ENCODE results near the gene ABR.
"Not testable (repeated sequence)": the region's sequence is repeated elsewhere in the genome, so short reads cannot be mapped to it uniquely, and the experiment has no call there.

ABR gene

DNA sequence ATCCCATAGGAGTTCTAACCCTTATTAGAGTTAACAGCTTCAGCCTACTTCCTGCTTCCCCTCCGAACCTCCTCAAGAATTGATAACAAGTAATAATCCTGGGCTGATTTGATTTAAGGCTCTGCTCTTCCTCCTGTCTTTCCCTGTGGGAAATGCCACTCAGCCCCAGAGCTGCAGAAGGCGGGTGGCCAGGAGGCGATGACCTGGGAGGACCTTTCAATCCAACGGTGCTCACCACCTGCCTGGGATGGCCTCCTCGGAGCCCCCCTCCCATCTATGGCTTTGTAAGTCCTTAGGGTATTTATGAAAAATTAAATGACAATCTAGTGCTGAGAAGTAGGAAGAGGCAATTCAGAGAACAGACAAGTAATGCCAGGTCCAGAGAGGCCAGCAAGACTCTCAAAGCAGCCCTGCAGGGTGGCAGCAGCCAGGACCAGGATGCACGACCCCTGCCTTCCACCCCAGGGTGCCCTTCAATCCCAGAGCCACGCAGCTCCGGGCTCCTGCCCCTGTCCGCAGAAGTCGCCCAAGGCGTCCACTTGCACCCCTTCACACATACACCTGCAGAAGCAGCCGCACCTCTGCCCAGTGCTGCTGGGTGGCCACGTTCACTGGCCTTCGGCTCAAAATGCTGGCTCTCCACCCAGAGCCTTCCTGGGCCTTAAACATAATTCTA lies 34.3 kb downstream of the ABR start:
- no peak for DNase-seq

DNA sequence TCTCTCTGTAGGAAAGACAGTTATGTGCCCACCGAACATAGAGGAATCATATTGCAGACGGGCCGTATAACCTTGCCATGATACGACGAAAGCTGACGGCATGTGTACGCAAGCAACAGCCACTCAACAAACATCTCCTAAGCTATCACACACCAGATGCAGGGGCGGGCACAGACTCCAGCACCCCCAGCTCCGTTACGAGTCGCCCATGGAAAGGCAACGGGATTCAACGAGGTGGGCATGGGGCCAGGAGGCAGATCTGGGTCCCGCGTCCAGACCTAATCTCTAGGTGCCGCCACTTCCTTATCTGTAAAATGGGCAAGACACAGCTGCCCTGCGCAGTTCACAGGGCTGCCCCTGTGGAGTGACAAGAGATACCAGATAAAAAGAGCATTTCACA lies 35.6 kb downstream of the ABR start:
- DNase-seq: no peak

DNA sequence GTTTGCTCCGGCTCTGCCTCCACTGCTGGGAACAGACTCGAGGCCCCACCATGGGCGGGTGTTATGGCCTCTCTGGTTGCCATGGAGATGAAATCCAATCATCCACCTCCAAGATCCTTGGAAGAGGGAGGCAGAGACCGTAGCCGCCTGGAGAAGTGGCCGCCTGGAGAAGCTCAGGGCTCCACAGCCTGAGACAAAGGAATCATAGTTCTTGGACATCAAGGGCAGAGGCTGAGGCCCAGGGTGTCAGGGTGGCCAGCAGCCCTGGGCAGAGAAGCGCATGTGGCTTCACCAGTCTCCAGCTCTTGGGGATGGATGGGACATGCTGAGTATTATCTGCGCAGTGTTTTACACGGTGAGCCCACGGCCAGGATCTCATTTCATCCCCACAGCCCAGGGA lies 36.2 kb downstream of the ABR start:
- no peak for DNase-seq

DNA sequence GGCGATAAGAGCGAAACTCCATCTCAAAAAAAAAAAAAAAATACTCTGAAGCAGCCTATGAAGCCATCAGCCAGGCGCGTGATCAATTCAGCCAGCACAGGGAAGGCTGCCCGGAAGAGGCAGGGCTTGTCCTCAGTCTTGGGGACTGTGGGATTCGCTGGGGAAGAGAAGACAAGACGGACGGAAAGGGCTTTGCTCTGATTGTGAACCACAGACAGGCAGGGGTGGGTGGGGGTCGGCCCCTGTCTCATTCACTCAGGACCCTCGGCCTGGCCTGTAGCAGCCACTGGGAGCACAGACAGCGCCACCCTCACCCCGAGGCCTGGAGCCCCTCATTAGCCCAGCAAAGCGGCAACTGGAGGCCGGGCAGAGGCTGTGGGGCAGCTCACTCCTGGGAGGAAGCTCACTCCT lies 37.2 kb downstream of the ABR start:
- DNase-seq: no peak

DNA sequence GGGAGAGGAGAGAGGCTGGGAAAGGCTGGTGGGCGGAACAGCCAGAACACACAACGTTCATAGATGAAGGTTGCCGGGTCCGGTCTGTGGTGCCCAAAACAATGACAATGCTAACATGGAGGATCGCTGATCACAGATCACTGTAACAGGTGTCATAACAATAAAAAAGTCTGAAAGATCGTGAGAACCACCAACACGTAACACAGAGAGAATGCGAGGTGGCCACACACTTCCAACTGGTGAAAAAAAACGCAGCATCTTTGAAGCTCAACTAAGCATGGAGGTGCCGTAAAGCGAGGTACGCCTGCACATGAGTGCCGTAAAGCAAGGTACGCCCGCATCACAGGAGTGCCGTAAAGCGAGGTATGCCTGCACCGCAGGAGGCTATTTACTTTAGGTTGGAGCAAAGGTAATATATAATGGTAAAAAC lies 42.3 kb downstream of the ABR start:
- peak; percentile 27 for DNase-seq

DNA sequence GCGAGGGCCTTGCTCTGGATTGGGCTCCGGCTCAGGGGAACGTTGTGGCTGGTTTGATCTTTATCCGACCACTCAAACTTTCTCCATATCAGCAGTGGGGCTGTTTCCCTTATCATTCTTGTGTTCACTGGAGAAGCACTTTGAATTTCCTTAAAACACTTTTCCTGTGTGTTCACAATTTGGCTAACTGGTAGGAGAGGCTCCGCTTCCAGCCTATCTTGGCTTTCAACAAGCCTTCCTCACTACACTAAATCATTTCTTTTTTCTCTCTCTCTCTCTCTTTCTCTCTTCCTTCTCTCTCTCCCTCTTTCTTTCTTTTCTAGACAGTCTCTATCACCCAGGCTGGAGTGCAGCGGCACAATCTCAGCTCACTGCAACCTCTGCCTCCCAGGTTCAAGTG lies 43.0 kb downstream of the ABR start:
- DNase-seq: no peak

DNA sequence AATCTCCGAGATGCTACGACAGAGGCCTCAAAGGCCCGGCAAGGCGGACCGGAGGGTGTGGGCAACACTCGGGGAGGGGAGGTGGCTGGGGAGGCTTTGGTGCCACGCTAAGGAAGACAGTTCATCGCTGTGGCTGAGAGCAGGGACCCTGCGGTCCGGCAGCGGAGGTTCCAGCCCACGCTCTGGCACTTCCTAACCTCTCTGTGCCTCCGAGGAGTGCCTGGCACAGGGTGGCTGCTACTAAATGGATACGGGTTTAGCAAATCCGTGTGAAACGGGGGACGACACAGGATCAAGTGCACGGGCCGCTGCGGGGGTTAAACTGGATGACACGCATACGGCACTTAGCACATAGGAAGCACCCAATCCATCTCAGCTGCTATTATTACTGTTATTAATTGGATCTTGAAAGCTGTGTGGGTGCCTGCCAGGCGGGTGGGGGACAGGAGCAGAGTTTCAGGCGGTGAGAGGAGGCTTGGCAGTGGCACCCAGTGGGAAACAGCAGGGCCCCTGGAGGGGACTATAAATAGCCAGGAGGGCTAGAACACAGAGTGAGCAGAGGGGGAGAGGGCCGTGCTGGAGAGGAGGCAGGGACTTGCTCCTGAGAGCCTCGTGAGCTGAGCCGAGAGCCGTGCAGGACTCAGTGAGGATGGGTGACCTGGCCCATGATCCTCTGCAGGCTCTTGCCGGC lies 45.0 kb downstream of the ABR start:
- no peak for DNase-seq

DNA sequence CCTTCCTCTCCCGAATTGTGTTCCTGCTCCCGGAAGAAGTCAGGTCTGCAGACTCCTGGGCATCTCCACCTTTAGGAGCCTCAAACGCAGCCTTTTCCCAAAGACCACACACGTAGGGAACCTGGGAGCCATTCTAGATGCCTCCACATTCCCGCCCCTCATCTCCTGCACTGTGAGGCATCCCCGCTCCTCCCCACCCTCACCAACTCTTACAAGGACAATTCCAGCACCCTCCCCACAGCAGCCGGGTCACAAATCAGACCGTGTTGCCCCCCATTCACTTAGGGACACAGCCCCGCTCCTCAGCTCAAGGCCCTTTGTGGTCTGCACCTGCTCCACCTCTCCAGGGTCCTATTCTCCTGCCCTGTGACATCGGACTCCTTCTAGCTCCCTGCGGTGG lies 49.6 kb downstream of the ABR start:
- DNase-seq: no peak

DNA sequence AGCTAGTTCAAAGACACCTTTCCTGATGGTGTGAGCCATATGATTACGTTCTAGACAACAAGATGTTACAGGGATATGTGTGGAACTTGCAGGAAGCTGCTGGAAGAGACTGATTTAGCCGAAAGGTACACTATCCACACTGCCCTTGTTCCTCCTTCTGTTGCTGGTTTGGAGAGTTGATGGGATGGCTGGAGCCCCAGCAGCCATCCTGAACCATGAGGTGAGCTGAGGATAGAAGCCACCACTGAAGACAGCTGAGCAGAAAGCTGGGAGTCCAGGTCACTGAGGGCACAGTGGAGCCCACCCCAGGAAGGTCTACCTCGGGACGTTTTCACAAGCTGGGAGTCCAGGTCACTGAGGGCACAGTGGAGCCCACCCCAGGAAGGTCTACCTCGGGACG lies 51.3 kb downstream of the ABR start:
- DNase-seq: not testable (repeated sequence)

DNA sequence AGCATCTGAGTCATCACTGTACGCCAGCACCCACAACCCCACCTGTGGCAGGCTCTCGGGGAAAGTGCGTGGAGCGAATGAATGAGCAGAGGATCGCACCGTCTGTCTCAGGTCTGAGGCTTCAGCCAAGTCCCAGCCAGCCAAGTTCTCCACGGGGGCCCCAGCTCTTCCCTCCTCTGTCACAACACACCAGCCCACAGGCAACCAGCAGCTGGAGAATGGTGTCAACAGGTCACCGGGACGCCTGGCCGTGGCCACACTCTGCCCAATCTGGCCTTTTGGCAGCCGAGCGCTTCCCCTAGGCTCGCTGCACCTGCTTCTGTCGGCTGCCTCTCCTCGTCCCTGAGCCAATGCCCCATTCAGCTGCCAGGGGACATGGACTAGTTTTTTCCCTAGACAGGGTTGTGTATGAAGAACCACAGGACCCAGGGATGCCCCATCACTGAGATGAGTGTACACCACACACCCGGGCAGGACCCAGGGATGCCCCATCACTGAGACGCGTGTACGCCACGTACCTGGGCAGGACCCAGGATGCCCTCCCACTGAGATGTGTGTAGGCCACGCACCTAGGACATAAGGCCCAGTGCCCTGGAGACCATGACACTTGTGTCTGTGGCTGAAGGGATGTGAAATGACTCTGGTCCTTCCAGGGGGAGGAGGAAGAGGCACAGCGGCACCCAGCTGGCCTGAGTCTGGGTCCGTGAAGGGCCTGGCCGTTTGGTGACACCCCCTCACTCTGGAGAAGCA lies 52.8 kb downstream of the ABR start:
- no peak for DNase-seq

DNA sequence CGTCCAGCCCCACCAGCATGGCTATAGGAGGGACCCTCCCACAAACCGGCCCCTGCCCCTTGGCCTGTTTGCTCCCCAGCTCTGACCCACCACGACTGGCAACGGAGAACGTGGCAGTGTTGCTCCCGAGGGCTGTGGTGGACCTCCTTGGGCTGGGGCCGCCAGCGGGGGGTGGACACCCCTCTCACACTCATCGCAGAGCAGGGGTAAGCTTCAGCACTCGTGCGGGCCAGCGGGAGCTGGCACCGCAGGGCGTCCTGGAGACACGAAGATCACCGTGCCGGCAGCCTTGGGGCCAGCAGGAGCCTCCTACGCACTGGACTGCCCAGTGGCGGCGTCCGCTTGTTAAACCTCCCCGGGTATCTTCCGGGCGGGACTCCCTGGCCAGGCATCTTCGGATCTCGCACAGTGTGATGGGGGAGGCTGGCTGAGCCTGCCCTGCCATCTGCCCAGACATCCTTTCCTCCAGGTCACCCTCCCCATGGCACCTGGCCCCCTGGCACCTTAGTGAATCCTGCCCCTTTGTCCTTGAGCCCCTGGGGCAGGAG lies 53.5 kb downstream of the ABR start:
- no peak for DNase-seq

DNA sequence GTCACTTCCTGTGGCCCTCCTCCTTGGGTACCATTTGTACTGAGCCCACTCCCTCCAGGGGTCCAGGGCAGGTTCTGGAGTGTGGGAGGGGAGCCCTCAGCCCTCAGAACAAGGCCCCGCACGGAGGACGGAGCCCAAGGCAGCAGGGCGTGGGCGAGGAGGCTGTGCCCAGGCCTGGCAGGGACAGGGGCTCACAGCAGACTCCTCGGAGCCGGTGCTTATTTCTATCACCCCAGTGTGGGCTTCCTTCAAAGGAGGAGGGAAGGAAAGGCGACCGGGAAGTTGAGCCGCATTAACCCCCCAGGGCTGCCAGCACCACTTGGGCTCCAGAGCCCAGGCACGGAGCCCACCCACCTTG lies 54.0 kb downstream of the ABR start:
- no peak for DNase-seq

DNA sequence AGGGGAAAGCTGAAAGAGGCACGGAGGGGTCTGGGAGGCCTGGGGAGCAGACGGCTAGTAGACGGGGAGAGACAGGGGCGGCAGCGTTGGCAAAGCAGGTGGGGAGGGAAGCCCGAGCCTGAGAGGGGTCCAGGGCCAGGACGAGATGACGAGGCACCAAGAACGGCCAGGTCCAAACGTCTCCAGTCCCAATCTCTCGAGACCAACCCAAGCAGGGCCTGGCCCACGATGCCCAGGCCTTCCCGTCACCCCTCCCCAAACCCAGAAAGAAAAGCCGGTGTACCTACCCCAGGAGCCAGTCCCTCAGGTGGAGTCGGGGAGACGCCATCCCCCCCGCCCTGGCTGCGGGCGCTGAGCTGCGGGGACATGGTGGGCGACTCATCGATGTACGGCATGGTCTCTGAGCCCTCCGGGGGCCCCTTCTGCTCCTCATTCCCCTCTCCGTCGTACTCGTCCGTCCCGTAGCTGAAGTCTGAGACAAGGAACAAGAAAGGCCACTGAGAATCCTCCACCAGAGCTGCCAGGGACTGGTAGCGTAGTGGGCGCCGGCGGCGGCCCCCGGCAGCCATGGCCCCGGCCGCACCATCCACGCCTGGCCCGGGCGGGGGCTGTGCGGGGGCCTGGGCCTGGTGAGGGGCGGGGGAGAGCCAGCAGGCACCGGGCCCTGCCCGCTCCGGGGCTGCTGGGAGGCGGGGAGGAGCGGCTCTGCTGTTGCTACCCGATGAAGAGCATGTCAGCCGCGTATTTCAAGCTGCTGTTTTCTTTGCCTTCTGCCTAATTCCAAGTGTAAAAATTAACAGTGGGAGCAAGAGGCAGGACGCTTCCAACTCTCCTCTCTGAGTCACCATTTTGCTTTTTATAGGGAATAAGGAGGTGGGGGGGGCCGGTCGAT lies 54.6 kb downstream of the ABR start:
- DNase-seq: no peak

DNA sequence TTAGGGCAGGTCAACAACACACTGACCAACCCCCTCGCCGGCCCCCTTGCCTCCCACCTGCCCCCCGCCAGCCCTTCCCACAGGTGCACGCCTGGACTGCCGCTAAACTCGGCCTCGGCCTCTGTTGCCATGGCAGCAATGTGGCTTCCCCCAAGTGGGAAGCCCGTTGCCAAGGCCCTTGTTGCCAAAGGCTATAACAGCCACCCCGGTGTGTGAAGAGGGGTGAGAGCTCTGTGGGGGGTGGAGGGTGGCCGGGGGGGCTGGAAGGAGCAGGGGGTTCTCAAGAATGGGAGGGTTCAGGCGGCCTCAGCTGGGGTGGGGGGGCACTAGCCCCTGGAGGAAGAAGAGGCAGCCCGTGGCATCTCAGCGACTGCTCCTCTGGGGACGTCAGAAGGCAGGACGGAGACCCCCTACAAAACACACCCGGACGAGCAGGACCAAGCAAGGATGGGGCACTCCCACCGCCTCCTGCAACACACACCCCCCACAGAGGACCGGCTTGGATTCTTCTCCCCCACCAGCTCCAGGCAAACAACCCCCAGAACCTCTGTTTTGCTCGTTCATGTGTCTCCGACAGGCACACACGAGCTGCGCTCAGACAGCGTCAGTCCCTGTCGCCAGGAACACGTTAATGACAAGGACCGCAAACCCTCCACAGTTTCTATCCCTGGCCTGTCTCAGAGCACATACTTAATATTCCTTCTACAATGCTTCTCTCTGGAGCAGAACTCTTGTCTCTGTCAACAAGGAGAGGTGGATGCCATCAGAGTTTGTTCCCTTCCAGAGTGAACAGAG lies 55.7 kb downstream of the ABR start:
- no peak for DNase-seq

DNA sequence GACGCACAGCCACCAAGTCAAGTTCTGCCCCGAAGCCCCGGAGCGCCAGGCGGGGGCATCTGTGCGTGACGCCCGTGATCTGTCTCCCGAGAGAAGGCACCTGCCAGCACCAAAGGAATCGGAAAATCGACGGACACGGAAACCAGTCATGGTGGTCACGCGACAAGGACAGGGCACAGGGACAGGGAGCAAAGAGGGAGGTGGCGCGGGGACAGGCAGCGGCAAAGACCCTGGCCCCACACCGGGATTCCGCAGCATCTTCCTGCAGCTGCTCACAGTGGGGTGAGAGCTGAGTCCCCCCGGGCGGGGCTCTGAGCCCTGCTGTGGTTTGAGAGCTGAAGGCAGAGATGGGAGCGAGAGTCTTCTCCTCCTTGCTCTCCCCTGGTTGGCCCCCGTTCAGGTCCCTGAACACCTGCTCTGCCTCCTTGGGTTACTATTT lies 56.4 kb downstream of the ABR start:
- no peak for DNase-seq

DNA sequence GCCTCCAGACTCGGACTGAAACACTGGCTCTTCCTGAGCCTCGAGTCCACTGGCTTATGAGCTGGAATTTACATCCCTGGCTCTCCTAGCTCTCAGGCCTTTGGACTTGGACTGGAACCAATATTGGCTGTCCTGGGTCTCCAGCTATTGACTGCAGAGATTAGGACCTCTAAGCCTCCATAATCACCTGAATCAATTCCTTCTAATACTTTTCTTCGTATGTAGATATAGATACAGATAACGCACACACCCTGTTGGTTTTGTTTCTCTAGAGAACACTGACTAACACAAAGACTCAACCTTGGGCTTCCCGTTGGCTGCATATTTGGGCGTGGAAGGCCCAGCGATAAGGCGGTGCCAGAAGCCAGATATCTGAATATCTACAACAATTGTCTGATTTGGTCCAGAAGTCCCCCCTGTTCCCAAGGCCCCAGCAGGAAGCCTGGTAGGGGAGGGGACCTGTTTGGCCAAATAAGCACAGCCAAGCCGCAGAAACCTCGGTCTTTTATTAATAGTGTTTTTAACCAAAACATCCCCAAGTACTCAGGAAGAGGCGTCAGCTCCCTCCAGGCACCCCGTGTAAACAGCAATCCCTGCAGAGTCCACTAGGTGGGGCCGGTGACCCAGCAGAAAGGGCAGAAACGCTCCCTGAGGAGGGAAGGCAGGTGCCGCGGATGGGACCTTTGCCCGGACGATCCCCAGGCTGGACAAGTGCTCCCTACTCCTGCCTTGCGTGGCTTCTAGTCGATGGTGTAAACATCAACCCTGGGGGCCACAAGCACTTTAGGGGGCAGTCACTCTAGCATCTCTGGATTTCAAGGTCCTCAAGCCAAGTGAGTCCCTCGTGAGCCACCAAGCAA lies 57.0 kb downstream of the ABR start:
- DNase-seq: no peak

DNA sequence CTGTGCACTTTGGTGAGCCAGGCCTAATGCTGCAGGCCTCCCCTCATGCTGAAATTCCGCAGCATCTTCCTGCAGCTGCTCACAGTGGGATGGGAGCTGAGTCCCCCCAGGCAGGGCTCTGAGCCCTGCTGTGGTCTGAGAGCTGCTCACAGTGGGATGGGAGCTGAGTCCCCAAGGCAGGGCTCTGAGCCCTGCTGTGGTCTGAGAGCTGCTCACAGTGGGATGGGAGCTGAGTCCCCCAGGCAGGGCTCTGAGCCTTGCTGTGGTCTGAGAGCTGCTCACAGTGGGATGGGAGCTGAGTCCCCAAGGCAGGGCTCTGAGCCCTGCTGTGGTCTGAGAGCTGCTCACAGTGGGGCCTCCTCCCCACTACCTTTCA lies 58.4 kb downstream of the ABR start:
- DNase-seq: not testable (repeated sequence)

DNA sequence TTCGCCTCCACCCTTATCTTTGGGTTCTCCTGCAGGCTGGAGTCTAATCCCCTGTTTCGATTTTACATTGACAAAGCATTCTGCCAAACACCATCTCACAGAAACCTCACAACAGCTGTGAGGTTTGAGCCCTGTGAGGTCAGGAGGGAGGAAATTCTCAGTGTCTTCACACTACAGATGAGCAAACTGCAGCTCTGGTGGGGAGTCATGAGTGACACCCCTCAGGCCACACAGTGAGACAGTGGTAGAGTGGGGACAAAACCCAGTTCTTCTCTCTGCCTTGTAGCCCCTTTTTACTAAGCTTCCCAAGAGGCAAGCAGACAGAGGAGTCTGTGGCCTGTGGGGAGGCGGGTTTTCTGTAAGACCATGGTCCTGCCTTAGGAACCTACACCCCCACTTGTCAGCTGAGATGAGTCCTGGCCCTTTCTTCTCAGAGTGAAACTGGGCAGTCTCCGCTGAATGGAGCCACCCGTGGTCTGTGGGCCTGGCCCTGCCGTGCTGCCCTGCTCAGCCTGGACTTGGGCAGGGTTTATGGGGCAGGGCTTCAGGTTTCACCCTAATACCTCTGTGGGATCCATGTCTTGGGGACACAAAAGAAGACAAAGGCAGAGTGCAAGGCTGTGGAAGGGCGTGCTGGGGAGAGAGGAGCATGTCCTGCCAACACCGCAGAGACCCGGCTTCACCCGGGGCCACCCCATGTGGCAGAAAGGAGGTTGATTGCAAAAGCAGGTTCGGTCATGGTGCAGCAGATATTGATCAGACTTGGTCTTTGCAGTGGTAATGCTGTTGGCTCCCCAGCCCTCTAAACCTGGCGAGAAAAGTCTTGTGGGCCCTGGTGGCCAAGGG lies 59.0 kb downstream of the ABR start:
- DNase-seq: no peak

DNA sequence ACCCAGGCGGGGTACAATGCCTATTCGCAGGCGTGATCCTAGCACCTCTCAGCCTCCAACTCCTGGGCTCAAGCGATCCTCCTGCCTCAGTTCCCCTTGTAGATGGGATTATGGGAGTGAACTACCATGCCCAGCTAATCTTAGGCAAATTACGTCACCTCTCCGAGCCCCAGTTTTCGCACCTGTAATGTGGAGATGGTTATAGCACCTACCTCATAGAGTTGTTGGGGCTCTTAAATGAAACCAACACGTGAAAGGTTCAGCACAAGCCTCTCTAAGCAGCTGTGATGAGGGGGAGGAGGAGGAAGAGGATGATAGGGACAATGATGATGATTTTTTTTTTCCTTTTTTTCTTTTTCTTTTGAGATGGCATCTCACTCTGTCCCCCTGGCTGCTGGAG lies 59.9 kb downstream of the ABR start:
- DNase-seq: no peak

DNA sequence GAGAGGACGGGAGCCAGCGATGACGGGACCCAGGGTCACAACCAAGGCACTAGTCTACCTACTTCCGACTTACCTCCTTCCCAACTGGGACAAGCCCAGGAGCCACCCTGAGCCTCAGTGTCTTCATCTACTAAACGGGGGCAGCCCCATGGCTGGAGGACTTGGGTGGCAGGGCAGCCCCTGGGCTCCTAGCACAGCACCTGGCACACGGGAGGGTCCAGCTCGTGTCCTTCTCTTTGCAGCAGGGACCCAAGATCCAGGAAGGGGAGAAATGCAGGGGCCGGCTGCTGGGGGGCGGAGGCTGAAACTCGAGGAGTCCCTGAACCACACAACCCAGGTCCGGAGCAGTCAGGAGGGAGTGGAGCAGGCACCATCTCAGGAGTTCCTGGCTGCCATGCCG lies 63.2 kb downstream of the ABR start:
- no peak for DNase-seq
